ENCODE measurements around the gene COG6. TPM values are rescaled to one million over a fixed set of nuclear protein-coding genes. Genes with fewer than 3 reads are reported as not detected.

COG6 gene
- total RNA-seq, 1 experiment from 2014 or later, result 24.3 TPM

- DNase-seq (ENCODE audit: low read depth, low spot score) (no peak), ATAC-seq (no peak)
- Histone ChIP-seq H3K27me3 (ENCODE audit: control insufficient read depth, insufficient read depth, low read length) (no peaks in the 10 kb centered on the region), H3K9me3 (ENCODE audit: control insufficient read depth, insufficient read depth, low read depth, low read length) (no peaks in the 10 kb centered on the region), H3K4me1 (ENCODE audit: control insufficient read depth, insufficient read depth, low read length) (no peaks in the 10 kb centered on the region; the same call in 1 of the 2 replicates), H3K4me3 (ENCODE audit: low read depth in 2 of 2, low read length in 2 of 2) (peak overlapping the region; percentile 83 to 85), H3K36me3 (ENCODE audit: control insufficient read depth, insufficient read depth, low read length) (peaks cover 2% of the 10 kb centered on the region; the same call in 1 of the 2 replicates), H3K27ac (ENCODE audit: low read length) (peak overlapping the region; percentile 41)
- ChIA-PET CTCF (no interaction called here), POLR2A (interaction anchor here (0.6 kb wide), 1 partner anchor 9 kb away, joined by 3 read pairs; no protein-coding TSS in a partner anchor)
- in situ Hi-C loops (cut with HindIII; ENCODE audit: low pct_unique_long_range_greater_than_20kb, low sequenced_read_pairs) (no loop called here), intact Hi-C loops (cut with micrococcal nuclease; ENCODE audit: unreplicated experiment) (no loop called here)
- BruUV-seq (replicated peaks), result no TSS peak
- TF ChIP-seq POLR2AphosphoS5 (IDR thresholded peaks at IDR 0.05; ENCODE audit: low read depth, low read length) (no peak), SIN3A (IDR thresholded peaks at IDR 0.05; ENCODE audit: borderline replicate concordance, insufficient read depth, low read depth, low read length) (no peak), REST (IDR thresholded peaks at IDR 0.05; ENCODE audit: insufficient read depth in 1 of 2, low read depth in 2 of 2, low read length in 1 of 2) (no peak), TCF7L2 (IDR thresholded peaks at IDR 0.05; ENCODE audit: low read depth, low read length) (no peak)
- TF ChIP-seq, protein P1, sequence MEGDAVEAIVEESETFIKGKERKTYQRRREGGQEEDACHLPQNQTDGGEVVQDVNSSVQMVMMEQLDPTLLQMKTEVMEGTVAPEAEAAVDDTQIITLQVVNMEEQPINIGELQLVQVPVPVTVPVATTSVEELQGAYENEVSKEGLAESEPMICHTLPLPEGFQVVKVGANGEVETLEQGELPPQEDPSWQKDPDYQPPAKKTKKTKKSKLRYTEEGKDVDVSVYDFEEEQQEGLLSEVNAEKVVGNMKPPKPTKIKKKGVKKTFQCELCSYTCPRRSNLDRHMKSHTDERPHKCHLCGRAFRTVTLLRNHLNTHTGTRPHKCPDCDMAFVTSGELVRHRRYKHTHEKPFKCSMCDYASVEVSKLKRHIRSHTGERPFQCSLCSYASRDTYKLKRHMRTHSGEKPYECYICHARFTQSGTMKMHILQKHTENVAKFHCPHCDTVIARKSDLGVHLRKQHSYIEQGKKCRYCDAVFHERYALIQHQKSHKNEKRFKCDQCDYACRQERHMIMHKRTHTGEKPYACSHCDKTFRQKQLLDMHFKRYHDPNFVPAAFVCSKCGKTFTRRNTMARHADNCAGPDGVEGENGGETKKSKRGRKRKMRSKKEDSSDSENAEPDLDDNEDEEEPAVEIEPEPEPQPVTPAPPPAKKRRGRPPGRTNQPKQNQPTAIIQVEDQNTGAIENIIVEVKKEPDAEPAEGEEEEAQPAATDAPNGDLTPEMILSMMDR (IDR thresholded peaks at IDR 0.05), result no peak
Measured at GRCh38 chr13:39656325-39656677, 839 bp downstream of the COG6 start.

DNA sequence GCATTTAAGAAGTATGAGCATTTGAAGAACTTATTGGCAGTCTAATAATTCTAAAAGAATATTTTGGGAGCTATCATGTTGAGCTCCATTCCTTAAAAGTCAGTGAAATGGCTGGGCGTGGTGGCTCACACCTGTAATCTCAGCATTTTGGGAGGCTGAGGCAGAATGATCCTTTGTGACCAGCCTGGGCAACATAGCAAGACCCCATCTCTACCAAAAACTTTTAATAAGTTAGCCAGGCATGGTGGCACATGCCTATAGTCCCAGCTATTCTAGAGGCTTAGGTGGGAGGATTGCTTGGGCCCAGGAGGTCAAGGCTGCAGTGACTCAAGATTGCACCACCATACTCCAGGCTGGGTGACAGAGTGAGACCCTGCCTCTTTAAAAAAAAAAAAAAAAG lies 8.0 kb downstream of the COG6 start:
- H3K4me1 ChIP-seq (ENCODE audit: control insufficient read depth, insufficient read depth, low read length), result no peaks in the 10 kb centered on the region
- in situ Hi-C loops (cut with HindIII; ENCODE audit: low pct_unique_long_range_greater_than_20kb, low sequenced_read_pairs), result no loop called here
- H3K9me3 ChIP-seq (ENCODE audit: control insufficient read depth, insufficient read depth, low read depth, low read length), result no peaks in the 10 kb centered on the region
- H3K4me3 ChIP-seq (ENCODE audit: low read depth in 2 of 2, low read length in 2 of 2), result no peak overlapping the region
- DNase-seq (ENCODE audit: low read depth, low spot score), result no peak
- H3K27me3 ChIP-seq (ENCODE audit: control insufficient read depth, insufficient read depth, low read length), result no peaks in the 10 kb centered on the region
- ATAC-seq, result no peak
- BruUV-seq (replicated peaks), result no TSS peak
- TF ChIP-seq POLR2AphosphoS5 (IDR thresholded peaks at IDR 0.05; ENCODE audit: low read depth, low read length), result no peak
- TF ChIP-seq TCF7L2 (IDR thresholded peaks at IDR 0.05; ENCODE audit: low read depth, low read length), result no peak
- TF ChIP-seq, protein P1 (IDR thresholded peaks at IDR 0.05), result no peak
- TF ChIP-seq REST (IDR thresholded peaks at IDR 0.05; ENCODE audit: insufficient read depth in 1 of 2, low read depth in 2 of 2, low read length in 1 of 2), result no peak
- TF ChIP-seq SIN3A (IDR thresholded peaks at IDR 0.05; ENCODE audit: borderline replicate concordance, insufficient read depth, low read depth, low read length), result no peak
- CTCF ChIA-PET, result no interaction called here
- H3K27ac ChIP-seq (ENCODE audit: low read length), result no peak overlapping the region
- H3K36me3 ChIP-seq (ENCODE audit: control insufficient read depth, insufficient read depth, low read length), result peaks cover 2% of the 10 kb centered on the region; the same call in 1 of the 2 replicates
- intact Hi-C loops (cut with micrococcal nuclease; ENCODE audit: unreplicated experiment), result no loop called here
- POLR2A ChIA-PET, result no interaction called here

Data from Panc1 (cell line).